ENCODE results near the gene TRIP13. TPM values are rescaled to one million over a fixed set of nuclear protein-coding genes. Genes with fewer than 3 reads are reported as not detected.

TRIP13 gene
- total and polyA plus RNA-seq, 10 of the 15 experiments (the other 5 are each of a cell fraction or from before 2014, with no cell fraction given) = 15.1 to 64.9 (median 32.2) TPM

DNA sequence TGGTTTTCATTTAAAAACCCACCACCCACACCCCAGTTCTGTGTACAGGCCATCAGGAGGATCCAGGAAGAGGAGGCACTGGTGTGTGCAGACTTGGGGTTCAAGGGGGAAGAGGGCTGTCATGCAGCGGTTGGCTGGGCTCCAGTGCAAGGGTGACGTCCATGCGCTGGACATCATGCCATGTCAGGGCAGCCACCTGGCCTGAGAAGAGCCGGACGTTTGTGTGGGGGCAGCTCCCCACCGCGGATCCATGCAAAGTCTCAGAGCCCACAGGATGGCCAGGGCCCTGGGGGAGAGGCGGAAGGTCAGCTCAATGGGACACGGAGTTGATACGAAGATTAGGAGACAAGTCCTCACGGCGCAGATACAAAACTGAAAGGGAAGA lies 11.1 kb upstream of the TRIP13 start:
- H4K20me1 ChIP-seq (ENCODE audit: control insufficient read depth, insufficient read depth) = peaks cover 5% of the 10 kb centered on the region; the same call in 1 of the 2 replicates
- H3K27me3 ChIP-seq (replicated peaks in 1 of 2; ENCODE audit: control insufficient read depth in 2 of 2, insufficient read depth in 2 of 2, low read length in 1 of 2) = no peaks in the 10 kb centered on the region
- no peak overlapping the region for H2AFZ ChIP-seq (ENCODE audit: control insufficient read depth, low read depth, low read length)
- SMC1A ChIA-PET (ENCODE audit: uncharacterized antibody, unreplicated experiment) = no interaction called here
- H3K4me3 ChIP-seq = no peak overlapping the region
- TF ChIP-seq ZNF207 (IDR thresholded peaks at IDR 0.05; ENCODE audit: borderline replicate concordance) (no peak), TCF3 (IDR thresholded peaks at IDR 0.05; ENCODE audit: borderline replicate concordance, insufficient read depth, low read depth, low read length) (no peak), SIX5 (IDR thresholded peaks at IDR 0.05; ENCODE audit: low read depth, low read length, severe bottlenecking) (no peak), EP300 (IDR thresholded peaks at IDR 0.05; ENCODE audit: borderline replicate concordance in 1 of 2, control insufficient read depth in 1 of 2, low read depth in 2 of 2, low read length in 2 of 2) (no peak), SPI1 (IDR thresholded peaks at IDR 0.05; ENCODE audit: borderline replicate concordance, insufficient read depth, low read depth, low read length) (no peak), MXI1 (IDR thresholded peaks at IDR 0.05; ENCODE audit: low read depth, low read length) (no peak), CBX3 (IDR thresholded peaks at IDR 0.05; ENCODE audit: borderline replicate concordance, low read depth) (no peak)
- BruUV-seq (replicated peaks) = no TSS peak
- POLR2A ChIA-PET = no interaction called here
- in situ Hi-C loops (cut with MboI) = no loop called here
- H3K9me3 ChIP-seq (replicated peaks; ENCODE audit: control insufficient read depth, insufficient read depth, low read length) = no peaks in the 10 kb centered on the region; the same call in 2 of the 3 replicates
- H3K79me2 ChIP-seq (ENCODE audit: control insufficient read depth, insufficient read depth, low read length) = peaks cover 4% of the 10 kb centered on the region; the same call in 1 of the 2 replicates
- WGBS (ENCODE audit: insufficient coverage, insufficient replicate concordance, low lambda C conversion rate, missing lambda C conversion rate) = 99% methylated on average over 12 of the region's 12 CpGs
- no peak for DNase-seq (ENCODE audit: low read depth, low spot score)
- no peak overlapping the region for H3K4me2 ChIP-seq (ENCODE audit: control insufficient read depth, insufficient read depth)
- FAIRE-seq = no peak
- CTCF ChIA-PET = no interaction called here
- intact Hi-C loops (cut with micrococcal nuclease; ENCODE audit: unreplicated experiment) = no loop called here
- RAD21 ChIA-PET (ENCODE audit: unreplicated experiment) = no interaction called here
- peaks cover 53 to 60% of the 10 kb centered on the region in 2 experiments for H3K36me3 ChIP-seq (ENCODE audit: control insufficient read depth in 2 of 2, insufficient read depth in 2 of 2, low read length in 1 of 2)
- H3K4me1 ChIP-seq (ENCODE audit: control insufficient read depth, insufficient read depth, low read length) = no peaks in the 10 kb centered on the region
- ATAC-seq = no peak
- no peak overlapping the region for H3K27ac ChIP-seq (ENCODE audit: control insufficient read depth, insufficient read depth)
- no peak overlapping the region for H3K9ac ChIP-seq (ENCODE audit: control insufficient read depth, insufficient read depth, low read length)

Measured in GM12878 (cell line).